Mesendoderm (in vitro differentiated cells): ENCODE results near the gene DMAC2L.
"Not testable (repeated sequence)": the region's sequence is repeated elsewhere in the genome, so short reads cannot be mapped to it uniquely, and the experiment has no call there.

Experiments
- DNase-seq: peaks from one replicate; pipeline ENCODE4 v3.0.0; 2013
- H2AK5ac ChIP-seq: 2 replicates; pipeline ENCODE4 v1.6.1; 2013; ENCODE audit warnings: low read length, inconsistent platforms
- H2BK120ac ChIP-seq: 2 replicates; pipeline ENCODE4 v1.6.1; 2013; ENCODE audit warnings: low read depth, mild to moderate bottlenecking, low read length, moderate library complexity, mixed read lengths
- H2BK15ac ChIP-seq: replicated peaks from 2 replicates; pipeline ENCODE4 v1.6.1; 2013; ENCODE audit warnings: low read depth, mild to moderate bottlenecking, moderate library complexity
- H2BK5ac ChIP-seq: 2 replicates; pipeline ENCODE4 v1.6.1; 2013; ENCODE audit warnings: low read length, inconsistent platforms
- H3K18ac ChIP-seq: 2 replicates; pipeline ENCODE4 v1.6.1; 2013; ENCODE audit warnings: mild to moderate bottlenecking, low read length, mixed read lengths
- H3K23ac ChIP-seq: one replicate; pipeline ENCODE4 v1.6.1; 2013; ENCODE audit warnings: low read length
- H3K27ac ChIP-seq: 2 replicates; pipeline ENCODE4 v1.5.1; 2013; ENCODE audit warnings: low read depth, mild to moderate bottlenecking, inconsistent platforms, low read length, moderate library complexity
- H3K27me3 ChIP-seq: 2 replicates; pipeline ENCODE4 v1.6.1; 2013; ENCODE audit warnings: low read length, control low read depth, mild to moderate bottlenecking, inconsistent platforms; ENCODE audit not compliant: insufficient read depth, poor library complexity
- H3K36me3 ChIP-seq: 2 replicates; pipeline ENCODE4 v1.6.1; 2013; ENCODE audit warnings: low read length, inconsistent platforms; ENCODE audit not compliant: control insufficient read depth, insufficient read depth
- H3K4ac ChIP-seq: one replicate; pipeline ENCODE4 v1.6.1; 2013; ENCODE audit warnings: low read depth, mild to moderate bottlenecking, low read length, moderate library complexity
- H3K4me1 ChIP-seq: 2 replicates; pipeline ENCODE4 v1.6.1; 2013; ENCODE audit warnings: low read depth, low read length, inconsistent platforms; ENCODE audit not compliant: control insufficient read depth
- H3K4me2 ChIP-seq: 2 replicates; pipeline ENCODE4 v1.6.1; 2013; ENCODE audit warnings: low read length
- H3K4me3 ChIP-seq: 2 replicates; pipeline ENCODE4 v1.5.1; 2013; ENCODE audit warnings: mild to moderate bottlenecking, low read length
- H3K56ac ChIP-seq: one replicate; pipeline ENCODE4 v1.6.1; 2013; ENCODE audit warnings: low read length
- H3K79me1 ChIP-seq: 2 replicates; pipeline ENCODE4 v1.6.1; 2013; ENCODE audit warnings: low read length, inconsistent platforms
- H3K79me2 ChIP-seq: 2 replicates; pipeline ENCODE4 v1.6.1; 2013; ENCODE audit warnings: mild to moderate bottlenecking, low read length; ENCODE audit not compliant: control insufficient read depth, insufficient read depth
- H3K9ac ChIP-seq: 2 replicates; pipeline ENCODE4 v1.6.1; 2013; ENCODE audit warnings: low read length, inconsistent platforms
- H4K5ac ChIP-seq: one replicate; pipeline ENCODE4 v1.6.1; 2013; ENCODE audit warnings: low read length
- H4K8ac ChIP-seq: one replicate; pipeline ENCODE4 v1.6.1; 2013; ENCODE audit warnings: low read depth, mild to moderate bottlenecking, control low read depth, low read length, moderate library complexity
- WGBS: extraction: QIAGEN DNeasy Blood & Tissue Kit; methylation state at CpG from one replicate; pipeline ENCODE4 v1.1.7; 2013; ENCODE audit warnings: low lambda C conversion rate, missing lambda C conversion rate; ENCODE audit not compliant: insufficient coverage; ENCODE audit errors: extremely low coverage; 5-methylcytosine and 5-hydroxymethylcytosine counted together

Gene DMAC2L

GRCh38 chr14:50353126-50353525 lies 41.0 kb downstream of the DMAC2L start:
- no peak overlapping the region for H4K5ac ChIP-seq
- no peaks in the 10 kb centered on the region for H3K36me3 ChIP-seq
- H2BK5ac ChIP-seq = no peak overlapping the region
- H3K9ac ChIP-seq = no peak overlapping the region
- no peak overlapping the region for H3K27ac ChIP-seq
- H3K4ac ChIP-seq = no peak overlapping the region
- no peak overlapping the region for H3K23ac ChIP-seq
- H2BK120ac ChIP-seq = no peak overlapping the region
- H3K79me1 ChIP-seq = no peaks in the 10 kb centered on the region
- H2BK15ac ChIP-seq = no peak overlapping the region
- DNase-seq = no peak
- H3K27me3 ChIP-seq = no peaks in the 10 kb centered on the region
- no peaks in the 10 kb centered on the region for H3K79me2 ChIP-seq
- H4K8ac ChIP-seq = no peak overlapping the region
- H3K4me1 ChIP-seq = no peaks in the 10 kb centered on the region
- WGBS = no CpG with 5 or more reads among the region's 4 CpGs
- no peak overlapping the region for H3K4me2 ChIP-seq
- no peak overlapping the region for H3K18ac ChIP-seq
- H3K4me3 ChIP-seq = no peak overlapping the region
- H2AK5ac ChIP-seq = no peak overlapping the region
- H3K56ac ChIP-seq = no peak overlapping the region

DNA sequence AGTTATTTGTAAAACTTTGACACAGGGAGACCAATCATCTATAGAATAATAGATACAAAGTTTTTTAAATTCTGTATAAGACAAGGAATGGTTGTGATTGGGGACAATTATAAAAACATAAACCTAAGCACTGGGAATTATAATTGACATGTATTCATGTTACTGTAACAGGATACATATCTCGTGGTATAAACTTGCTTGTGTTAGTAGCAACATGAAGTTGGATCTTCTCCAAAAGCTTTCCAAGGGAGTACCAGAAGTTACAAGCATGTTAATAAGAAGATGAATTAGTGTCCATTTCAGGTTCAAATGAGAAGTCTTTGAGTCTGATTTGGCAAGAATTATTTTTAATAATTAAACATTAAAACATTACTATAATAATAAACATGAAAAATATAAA lies 42.4 kb downstream of the DMAC2L start:
- Histone ChIP-seq H2BK120ac (no peak overlapping the region), H4K8ac (no peak overlapping the region), H3K56ac (no peak overlapping the region), H3K4me1 (no peaks in the 10 kb centered on the region), H3K4ac (no peak overlapping the region), H2BK15ac (no peak overlapping the region), H2BK5ac (no peak overlapping the region), H3K4me3 (no peak overlapping the region), H3K27ac (no peak overlapping the region), H3K9ac (no peak overlapping the region), H3K4me2 (no peak overlapping the region), H3K27me3 (no peaks in the 10 kb centered on the region), H4K5ac (no peak overlapping the region), H3K23ac (no peak overlapping the region), H3K79me2 (no peaks in the 10 kb centered on the region), H3K79me1 (no peaks in the 10 kb centered on the region), H3K18ac (no peak overlapping the region), H3K36me3 (no peaks in the 10 kb centered on the region), H2AK5ac (no peak overlapping the region)
- no CpG with 5 or more reads among the region's 1 CpG for WGBS
- no peak for DNase-seq

- no peak for DNase-seq
- H4K8ac ChIP-seq = no peak overlapping the region
- no peak overlapping the region for H3K18ac ChIP-seq
- no peak overlapping the region for H3K4me3 ChIP-seq
- no peak overlapping the region for H3K4ac ChIP-seq
- H3K9ac ChIP-seq = no peak overlapping the region
- no peaks in the 10 kb centered on the region for H3K4me1 ChIP-seq
- no peaks in the 10 kb centered on the region for H3K79me2 ChIP-seq
- no peak overlapping the region for H3K56ac ChIP-seq
- no peaks in the 10 kb centered on the region for H3K27me3 ChIP-seq
- no peak overlapping the region for H2BK15ac ChIP-seq
- H2BK5ac ChIP-seq = no peak overlapping the region
- no peak overlapping the region for H3K27ac ChIP-seq
- no peak overlapping the region for H4K5ac ChIP-seq
- WGBS = no CpG with 5 or more reads among the region's 1 CpG
- H2BK120ac ChIP-seq = no peak overlapping the region
- no peak overlapping the region for H3K23ac ChIP-seq
- H3K36me3 ChIP-seq = no peaks in the 10 kb centered on the region
- no peak overlapping the region for H3K4me2 ChIP-seq
- H3K79me1 ChIP-seq = no peaks in the 10 kb centered on the region
- no peak overlapping the region for H2AK5ac ChIP-seq
Measured at GRCh38 chr14:50355692-50356091, 43.6 kb downstream of the DMAC2L start.

DNA sequence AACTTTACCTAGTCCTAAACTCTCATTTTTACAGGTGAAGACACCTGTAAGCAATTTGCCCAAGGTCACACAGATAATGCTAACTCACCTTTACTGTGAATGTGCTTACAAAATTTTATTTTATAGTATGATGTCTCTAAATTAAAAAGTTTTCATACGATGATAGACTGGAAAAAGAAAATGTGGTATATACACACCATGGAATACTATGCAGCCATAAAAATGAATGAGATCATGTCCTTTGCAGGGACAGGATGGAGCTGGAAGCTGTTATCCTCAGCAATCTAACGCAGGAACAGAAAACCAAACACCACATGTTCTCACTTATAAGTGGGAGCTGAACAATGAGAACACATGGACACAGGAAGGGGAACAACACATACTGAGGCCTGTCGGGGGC lies 44.2 kb downstream of the DMAC2L start:
- H4K5ac ChIP-seq, H2BK15ac ChIP-seq, H3K4me2 ChIP-seq, H2AK5ac ChIP-seq, DNase-seq, H3K79me1 ChIP-seq, H2BK120ac ChIP-seq, H3K79me2 ChIP-seq, H3K36me3 ChIP-seq, H3K23ac ChIP-seq, H3K56ac ChIP-seq, H4K8ac ChIP-seq, H3K27me3 ChIP-seq, H3K4ac ChIP-seq, H3K27ac ChIP-seq, H3K4me1 ChIP-seq, H2BK5ac ChIP-seq, H3K18ac ChIP-seq, H3K4me3 ChIP-seq, H3K9ac ChIP-seq: not testable (repeated sequence)
- no CpG with 5 or more reads among the region's 3 CpGs for WGBS

DNA sequence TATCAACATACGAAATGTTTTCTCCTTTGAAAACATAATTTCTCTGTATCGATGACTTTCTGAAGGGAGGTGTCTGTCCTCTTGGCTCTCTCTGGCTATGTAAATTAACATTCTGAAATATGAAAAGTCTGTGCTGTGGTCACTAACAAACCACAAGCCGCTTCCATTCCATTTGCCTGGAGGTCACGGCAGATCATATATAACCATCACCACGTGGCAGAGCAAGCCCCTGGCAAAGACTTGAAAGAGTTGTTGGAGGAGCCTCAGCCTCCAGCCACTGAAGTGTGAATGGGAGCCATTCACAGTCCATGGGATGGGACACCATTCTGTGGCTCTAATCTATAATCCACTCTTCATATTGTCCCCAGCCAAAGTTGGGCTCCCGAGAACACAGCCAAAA lies 45.0 kb downstream of the DMAC2L start:
- no peak overlapping the region for H3K18ac ChIP-seq
- H3K27me3 ChIP-seq = no peaks in the 10 kb centered on the region
- DNase-seq = no peak
- no peak overlapping the region for H4K5ac ChIP-seq
- no peak overlapping the region for H3K4ac ChIP-seq
- H3K4me1 ChIP-seq = no peaks in the 10 kb centered on the region
- no peak overlapping the region for H4K8ac ChIP-seq
- no peaks in the 10 kb centered on the region for H3K36me3 ChIP-seq
- no peak overlapping the region for H2BK15ac ChIP-seq
- H2BK120ac ChIP-seq = no peak overlapping the region
- WGBS = no CpG with 5 or more reads among the region's 6 CpGs
- H3K9ac ChIP-seq = no peak overlapping the region
- H3K4me3 ChIP-seq = no peak overlapping the region
- no peaks in the 10 kb centered on the region for H3K79me2 ChIP-seq
- no peak overlapping the region for H2AK5ac ChIP-seq
- no peaks in the 10 kb centered on the region for H3K79me1 ChIP-seq
- no peak overlapping the region for H3K23ac ChIP-seq
- H3K56ac ChIP-seq = no peak overlapping the region
- H3K27ac ChIP-seq = no peak overlapping the region
- H2BK5ac ChIP-seq = no peak overlapping the region
- no peak overlapping the region for H3K4me2 ChIP-seq

DNA sequence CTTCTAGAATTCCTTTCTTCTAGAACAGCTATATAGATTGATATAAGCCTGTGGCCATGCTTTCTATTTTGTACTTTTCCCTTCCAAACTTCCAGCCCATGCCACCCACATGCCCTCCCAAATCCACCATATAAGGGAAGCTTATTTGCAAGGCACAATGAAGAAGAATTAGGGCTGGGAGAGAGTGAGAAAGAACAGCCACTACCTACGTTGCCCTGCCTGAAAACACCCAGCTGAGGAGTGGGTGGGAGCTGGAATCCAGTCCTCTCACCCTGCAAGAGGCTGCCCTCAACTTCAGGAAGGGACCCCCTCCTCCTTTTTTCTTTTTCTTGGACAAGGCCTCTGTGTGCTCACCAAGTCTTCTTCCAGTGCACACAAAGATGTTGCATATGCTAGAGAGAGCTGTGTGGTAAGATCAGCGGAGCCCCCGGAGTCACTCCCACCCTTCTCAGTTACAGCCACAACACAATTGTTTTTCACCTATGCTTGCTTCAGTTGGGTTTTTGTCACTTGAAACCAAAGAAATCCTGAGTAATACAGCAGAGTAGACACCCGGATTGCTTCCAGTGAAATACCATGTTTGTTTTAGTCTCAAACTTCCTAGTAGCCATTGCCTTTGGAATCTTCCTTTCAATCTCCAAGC lies 45.8 kb downstream of the DMAC2L start:
- no peak overlapping the region for H3K4ac ChIP-seq
- H2BK120ac ChIP-seq = no peak overlapping the region
- no peak overlapping the region for H3K27ac ChIP-seq
- no peak overlapping the region for H3K56ac ChIP-seq
- H3K9ac ChIP-seq = no peak overlapping the region
- H3K23ac ChIP-seq = no peak overlapping the region
- no peak overlapping the region for H3K18ac ChIP-seq
- DNase-seq = no peak
- H2BK5ac ChIP-seq = no peak overlapping the region
- no peaks in the 10 kb centered on the region for H3K79me2 ChIP-seq
- no peaks in the 10 kb centered on the region for H3K36me3 ChIP-seq
- H3K4me1 ChIP-seq = no peaks in the 10 kb centered on the region
- H3K4me2 ChIP-seq = no peak overlapping the region
- no peak overlapping the region for H4K5ac ChIP-seq
- no peak overlapping the region for H3K4me3 ChIP-seq
- no peaks in the 10 kb centered on the region for H3K27me3 ChIP-seq
- H2AK5ac ChIP-seq = no peak overlapping the region
- no peaks in the 10 kb centered on the region for H3K79me1 ChIP-seq
- no peak overlapping the region for H2BK15ac ChIP-seq
- H4K8ac ChIP-seq = no peak overlapping the region
- no CpG with 5 or more reads among the region's 4 CpGs for WGBS
